ENCODE measurements around the gene ADM2. TPM values are rescaled to one million over a fixed set of nuclear protein-coding genes. Genes with fewer than 3 reads are reported as not detected.

ADM2 gene
- total RNA-seq, 6 donors from 2014 or later = 0.30 to 3.1 (median 1.6) TPM

GRCh38 chr22:50500452-50500851 is 19.1 kb downstream of the ADM2 start:
- no peak for DNase-seq

DNA sequence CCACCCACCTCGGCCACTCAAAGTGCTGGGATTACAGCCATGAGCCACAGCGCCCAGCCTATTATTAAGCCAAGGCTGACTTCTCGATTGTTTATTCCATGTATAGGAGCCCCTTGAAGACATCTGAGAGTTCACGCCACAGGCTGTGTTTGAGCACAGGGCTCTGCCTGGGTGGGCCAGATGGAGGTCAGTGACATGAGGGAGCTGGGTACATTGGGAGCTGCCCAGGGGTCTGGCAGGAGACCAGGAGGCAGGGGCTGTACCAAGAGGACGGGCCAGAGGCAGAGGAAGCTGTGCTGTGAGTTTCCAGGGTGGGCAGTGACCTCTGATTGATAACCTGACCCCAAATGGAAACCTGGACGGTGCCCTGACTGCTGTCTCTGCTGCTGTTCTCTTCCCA is 20.8 kb downstream of the ADM2 start:
- Histone ChIP-seq H3K36me3 (peaks cover 15 to 36% (median 33%) of the 10 kb centered on the region in 4 donors), H3K4me1 (peaks cover 14 to 29% (median 17%) of the 10 kb centered on the region in 4 donors), H3K27ac (no peak overlapping the region), H3K27me3 (no peaks in the 10 kb centered on the region), H3K4me3 (no peak overlapping the region), H3K9me3 (no peaks in the 10 kb centered on the region)
- 83 to 88% methylated on average over 4 to 6 of the region's 6 CpGs for WGBS, 2 donors
- ATAC-seq (ENCODE audit: low FRiP score in 2 of 2) (no peak), DNase-seq (no peak)
- TF ChIP-seq POLR2AphosphoS5 (IDR thresholded peaks at IDR 0.05) (no peak), EP300 (IDR thresholded peaks at IDR 0.05) (no peak), POLR2A (IDR thresholded peaks at IDR 0.05) (no peak)
- TF ChIP-seq, protein P1, sequence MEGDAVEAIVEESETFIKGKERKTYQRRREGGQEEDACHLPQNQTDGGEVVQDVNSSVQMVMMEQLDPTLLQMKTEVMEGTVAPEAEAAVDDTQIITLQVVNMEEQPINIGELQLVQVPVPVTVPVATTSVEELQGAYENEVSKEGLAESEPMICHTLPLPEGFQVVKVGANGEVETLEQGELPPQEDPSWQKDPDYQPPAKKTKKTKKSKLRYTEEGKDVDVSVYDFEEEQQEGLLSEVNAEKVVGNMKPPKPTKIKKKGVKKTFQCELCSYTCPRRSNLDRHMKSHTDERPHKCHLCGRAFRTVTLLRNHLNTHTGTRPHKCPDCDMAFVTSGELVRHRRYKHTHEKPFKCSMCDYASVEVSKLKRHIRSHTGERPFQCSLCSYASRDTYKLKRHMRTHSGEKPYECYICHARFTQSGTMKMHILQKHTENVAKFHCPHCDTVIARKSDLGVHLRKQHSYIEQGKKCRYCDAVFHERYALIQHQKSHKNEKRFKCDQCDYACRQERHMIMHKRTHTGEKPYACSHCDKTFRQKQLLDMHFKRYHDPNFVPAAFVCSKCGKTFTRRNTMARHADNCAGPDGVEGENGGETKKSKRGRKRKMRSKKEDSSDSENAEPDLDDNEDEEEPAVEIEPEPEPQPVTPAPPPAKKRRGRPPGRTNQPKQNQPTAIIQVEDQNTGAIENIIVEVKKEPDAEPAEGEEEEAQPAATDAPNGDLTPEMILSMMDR (IDR thresholded peaks at IDR 0.05) = no peak

More at GRCh38 chr22:50500452-50500851, 19.1 kb downstream of the ADM2 start:
- Histone ChIP-seq H3K27me3 (no peaks in the 10 kb centered on the region), H3K4me1 (peaks cover 3 to 13% (median 5%) of the 10 kb centered on the region in 4 donors), H3K27ac (no peak overlapping the region), H3K4me3 (no peak overlapping the region), H3K36me3 (peaks cover 15 to 29% (median 27%) of the 10 kb centered on the region in 4 donors), H3K9me3 (no peaks in the 10 kb centered on the region)
- WGBS, 2 donors = 89 to 95% methylated on average over 12 of the region's 12 CpGs
- TF ChIP-seq POLR2A (IDR thresholded peaks at IDR 0.05) (no peak), EP300 (IDR thresholded peaks at IDR 0.05) (no peak), POLR2AphosphoS5 (IDR thresholded peaks at IDR 0.05) (no peak)
- TF ChIP-seq, protein P1 (IDR thresholded peaks at IDR 0.05) = no peak
- ATAC-seq (ENCODE audit: low FRiP score in 2 of 2) = no peak

DNA sequence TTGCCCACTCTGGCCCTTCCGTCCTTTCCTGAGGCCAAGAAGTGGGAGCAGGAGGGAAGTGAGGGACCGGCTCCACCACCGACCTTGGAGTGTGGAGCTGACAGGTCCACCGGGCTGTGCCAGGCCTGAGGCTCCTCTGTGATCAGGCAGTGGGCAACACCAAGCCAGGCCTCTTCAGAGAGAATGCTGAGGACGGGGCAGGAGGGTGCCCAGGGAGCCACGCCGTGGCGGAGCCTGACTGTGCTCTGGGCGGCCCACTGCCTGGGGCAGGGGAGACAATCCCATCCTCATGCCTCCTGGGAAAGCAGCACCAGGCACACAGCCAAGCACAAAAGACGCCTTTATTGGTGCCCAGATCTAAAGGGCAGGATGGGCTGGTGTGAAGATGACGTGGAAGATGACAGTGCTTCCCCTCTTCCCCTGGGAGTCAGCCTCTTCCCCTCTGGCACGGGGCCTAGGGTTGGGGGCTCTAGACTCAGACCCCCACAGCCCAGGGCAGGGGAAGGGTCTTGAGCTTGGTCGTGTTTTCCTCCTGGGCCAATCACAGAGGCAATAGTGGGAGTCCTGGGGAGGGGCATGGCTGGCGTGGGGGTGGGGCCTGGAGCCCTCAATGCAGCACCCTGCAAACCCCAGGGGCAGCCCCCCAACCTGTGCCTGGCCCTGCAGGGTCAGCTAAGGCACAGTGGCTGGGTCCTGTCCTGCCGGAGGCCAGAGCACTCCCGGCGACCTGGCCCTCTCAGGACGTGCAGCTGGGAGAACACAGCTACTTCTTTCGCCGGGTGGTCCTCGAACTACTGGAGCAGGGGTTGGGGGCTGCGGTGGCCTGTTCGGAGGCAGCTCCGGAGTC is 21.5 kb downstream of the ADM2 start:
- ATAC-seq (ENCODE audit: low FRiP score in 2 of 2) (no peak), DNase-seq (peak in 1 of 2 donors; percentile 48)
- Histone ChIP-seq H3K27ac (no peak overlapping the region), H3K4me3 (no peak overlapping the region), H3K9me3 (no peaks in the 10 kb centered on the region), H3K36me3 (peaks cover 15 to 36% (median 33%) of the 10 kb centered on the region in 4 donors), H3K27me3 (no peaks in the 10 kb centered on the region), H3K4me1 (peaks cover 14 to 31% (median 17%) of the 10 kb centered on the region in 4 donors)
- TF ChIP-seq EP300 (IDR thresholded peaks at IDR 0.05) (no peak), POLR2AphosphoS5 (IDR thresholded peaks at IDR 0.05) (no peak), POLR2A (IDR thresholded peaks at IDR 0.05) (no peak)
- TF ChIP-seq, protein P1 (IDR thresholded peaks at IDR 0.05) = no peak
- WGBS, 2 donors = 86 to 87% methylated on average over 16 to 24 of the region's 24 CpGs

GRCh38 chr22:50503475-50504145 is 22.3 kb downstream of the ADM2 start:
- ATAC-seq (ENCODE audit: low FRiP score in 2 of 2) (no peak), DNase-seq (no peak)
- Histone ChIP-seq H3K4me1 (peaks cover 12 to 26% (median 16%) of the 10 kb centered on the region in 4 donors), H3K27me3 (no peaks in the 10 kb centered on the region), H3K27ac (no peak overlapping the region), H3K36me3 (peaks cover 15 to 36% (median 33%) of the 10 kb centered on the region in 4 donors), H3K4me3 (no peak overlapping the region), H3K9me3 (no peaks in the 10 kb centered on the region)
- 93 to 96% methylated on average over 13 to 19 of the region's 26 CpGs for WGBS, 2 donors
- TF ChIP-seq POLR2AphosphoS5 (IDR thresholded peaks at IDR 0.05) (no peak), POLR2A (IDR thresholded peaks at IDR 0.05) (no peak), EP300 (IDR thresholded peaks at IDR 0.05) (no peak)
- TF ChIP-seq, protein P1 (IDR thresholded peaks at IDR 0.05) = no peak

Data from upper lobe of left lung (tissue), 6 donors.